Fibroblast of lung (primary cell): ENCODE results near the gene ENDOD1.

Experiments
- EZH2 ChIP-seq: IDR thresholded peaks from 2 replicates; pipeline ENCODE4 v1.5.1; 2012; ENCODE audit warnings: low read length, control low read depth, mild to moderate bottlenecking; ENCODE audit errors: missing control alignments
- TF ChIP-seq, protein P1 (sequence below), 2 donors: IDR thresholded peaks in 1 of 2; conservative IDR thresholded peaks in 1 of 2; 1 replicate in 1 of 2; 2 replicates in 1 of 2; pipeline ENCODE4 v1.5.1; 2011 to 2012; ENCODE audit warnings: low read length in 2 of 2, control low read depth in 1 of 2, inconsistent platforms in 1 of 2, low read depth in 1 of 2, mild to moderate bottlenecking in 1 of 2

DNA sequence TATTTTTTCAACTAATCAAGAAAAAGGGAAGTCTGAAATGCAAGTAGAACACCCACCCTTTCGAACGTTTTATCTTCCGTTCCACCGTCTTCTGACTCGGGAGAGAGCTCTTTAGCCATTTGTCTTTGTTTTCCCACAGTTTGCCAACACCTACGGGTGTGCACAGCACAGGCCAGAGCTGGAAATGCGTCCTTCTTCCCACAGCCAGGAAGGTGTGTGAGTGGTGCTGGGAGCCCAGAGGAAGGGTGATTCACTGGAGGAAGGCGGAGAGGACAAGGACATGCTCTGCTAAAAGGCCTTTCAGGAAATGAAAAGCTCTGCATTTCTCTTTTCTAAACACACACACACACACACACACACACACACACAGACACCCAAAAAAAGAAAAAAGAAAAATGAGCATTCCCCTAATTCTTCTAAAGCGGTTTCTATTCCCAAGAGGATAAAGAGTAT, 18.5 kb downstream of the ENDOD1 start:
- TF ChIP-seq, protein P1, sequence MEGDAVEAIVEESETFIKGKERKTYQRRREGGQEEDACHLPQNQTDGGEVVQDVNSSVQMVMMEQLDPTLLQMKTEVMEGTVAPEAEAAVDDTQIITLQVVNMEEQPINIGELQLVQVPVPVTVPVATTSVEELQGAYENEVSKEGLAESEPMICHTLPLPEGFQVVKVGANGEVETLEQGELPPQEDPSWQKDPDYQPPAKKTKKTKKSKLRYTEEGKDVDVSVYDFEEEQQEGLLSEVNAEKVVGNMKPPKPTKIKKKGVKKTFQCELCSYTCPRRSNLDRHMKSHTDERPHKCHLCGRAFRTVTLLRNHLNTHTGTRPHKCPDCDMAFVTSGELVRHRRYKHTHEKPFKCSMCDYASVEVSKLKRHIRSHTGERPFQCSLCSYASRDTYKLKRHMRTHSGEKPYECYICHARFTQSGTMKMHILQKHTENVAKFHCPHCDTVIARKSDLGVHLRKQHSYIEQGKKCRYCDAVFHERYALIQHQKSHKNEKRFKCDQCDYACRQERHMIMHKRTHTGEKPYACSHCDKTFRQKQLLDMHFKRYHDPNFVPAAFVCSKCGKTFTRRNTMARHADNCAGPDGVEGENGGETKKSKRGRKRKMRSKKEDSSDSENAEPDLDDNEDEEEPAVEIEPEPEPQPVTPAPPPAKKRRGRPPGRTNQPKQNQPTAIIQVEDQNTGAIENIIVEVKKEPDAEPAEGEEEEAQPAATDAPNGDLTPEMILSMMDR (conservative IDR thresholded peaks at IDR 0.05 in 1 of 2, IDR thresholded peaks at IDR 0.05 in 1 of 2; ENCODE audit: low read depth in 1 of 2, low read length in 2 of 2) = no peak
- no peak for TF ChIP-seq EZH2
